K562 (cell line): Measurements from ENCODE around the gene CD36. TPM values are rescaled to one million over a fixed set of nuclear protein-coding genes. Genes with fewer than 3 reads are reported as not detected.
A peak's percentile ranks its signal among the peaks of the same experiment; 100 is the strongest.

Experiments used
- ATAC-seq: fragments of 200-7000 bp; cut with Tn5 transposase; 3 replicates; pipeline ENCODE4 v1.9.1; 2020; ENCODE audit warnings: moderate library complexity
- BruUV-seq: library from RNA; stranded (reverse); fragments of 400-500 nt; replicated peaks from 2 replicates; lab custom pipeline; 2021; lab: Mats Ljungman, UMichigan
- CTCF ChIA-PET: fragments of 300-600 bp; formaldehyde crosslinking; extraction: SDS; loops from one replicate; lab custom pipeline; 2021; ENCODE audit warnings: low intra/inter-chr PET ratio; lab: Yijun Ruan, JAX
- POLR2A ChIA-PET: fragments of 300-600, 350-650 bp; sonication (Branson Sonifier 250); formaldehyde crosslinking; extraction: SDS; loops from one replicate; lab custom pipeline; 2021; ENCODE audit warnings: antibody characterized with exemption, inconsistent platforms; lab: Yijun Ruan, JAX
- DNase-seq, 4 experiments: peaks; one replicate each; pipeline versions ENCODE4 v3.0.0 to v3.0.0-alpha.2; 2011 to 2018; ENCODE audit warnings: low spot score in 3 of 4, mixed read lengths in 3 of 4; ENCODE audit errors: extremely low read depth in 1 of 4
- FAIRE-seq: peaks from 2 replicates; lab custom pipeline; 2011; peaks lifted over from hg19 to GRCh38; lab: Jason Lieb, UNC
- H2AFZ ChIP-seq: 2 replicates; pipeline ENCODE4 v1.6.0; 2011; ENCODE audit warnings: low read depth, low read length, control low read depth, inconsistent platforms
- H3K27ac ChIP-seq: fragments of 200-600 bp; 3 replicates; pipeline ENCODE4 v1.8.0; 2011; ENCODE audit warnings: low read depth, mild to moderate bottlenecking, control low read depth, inconsistent platforms, low read length, moderate library complexity, mixed read lengths; ENCODE audit errors: extremely low read depth
- H3K27me3 ChIP-seq, 2 experiments: fragments of 300-600 bp in 1 of 2; 2 replicates in 1 of 2; 3 replicates in 1 of 2; pipeline versions ENCODE4 v1.6.0 to v1.8.0; 2011; ENCODE audit warnings: inconsistent platforms in 2 of 2, low read length in 2 of 2, mild to moderate bottlenecking in 1 of 2, mixed read lengths in 1 of 2, moderate library complexity in 1 of 2; ENCODE audit not compliant: control insufficient read depth in 2 of 2, insufficient read depth in 2 of 2
- H3K36me3 ChIP-seq: fragments of 300-600 bp; 3 replicates; pipeline ENCODE4 v1.8.0; 2011; ENCODE audit warnings: mild to moderate bottlenecking, low read length, inconsistent platforms; ENCODE audit not compliant: control insufficient read depth, insufficient read depth
- H3K4me1 ChIP-seq, 2 experiments: fragments of 200-600 bp in 1 of 2; replicated peaks in 1 of 2; 2 replicates in 1 of 2; 3 replicates in 1 of 2; pipeline versions ENCODE4 v1.5.1 to v1.8.0; 2011; ENCODE audit warnings: inconsistent platforms in 2 of 2, low read length in 2 of 2, mild to moderate bottlenecking in 1 of 2, mixed read lengths in 1 of 2, moderate library complexity in 1 of 2; ENCODE audit not compliant: control insufficient read depth in 2 of 2, insufficient read depth in 2 of 2
- H3K4me2 ChIP-seq: 2 replicates; pipeline ENCODE4 v1.6.1; 2011; ENCODE audit warnings: low read length, control low read depth, inconsistent platforms, mixed read lengths; ENCODE audit not compliant: insufficient read depth
- H3K4me3 ChIP-seq: fragments of 200-600 bp; sonication (generic), shearing (Covaris generic); 2 replicates; pipeline ENCODE4 v1.5.1; 2016; ENCODE audit warnings: control low read depth, inconsistent platforms
- H3K79me2 ChIP-seq: fragments of 200-600 bp; 3 replicates; pipeline ENCODE4 v1.8.0; 2011; ENCODE audit warnings: low read length, inconsistent platforms; ENCODE audit not compliant: control insufficient read depth, insufficient read depth
- H3K9ac ChIP-seq, 2 experiments: 2 replicates each; pipeline versions ENCODE4 v1.6.0 to v1.6.1; 2011; ENCODE audit warnings: low read depth in 2 of 2, low read length in 2 of 2, control low read depth in 1 of 2, inconsistent platforms in 1 of 2, mild to moderate bottlenecking in 1 of 2, mixed read lengths in 1 of 2; ENCODE audit not compliant: insufficient read depth in 1 of 2
- H3K9me1 ChIP-seq: one replicate; pipeline ENCODE4 v1.6.0; 2011; ENCODE audit warnings: inconsistent platforms, mild to moderate bottlenecking, low read length, moderate library complexity; ENCODE audit not compliant: control insufficient read depth, insufficient read depth
- H3K9me3 ChIP-seq: replicated peaks from 2 replicates; pipeline ENCODE4 v1.5.1; 2011; ENCODE audit warnings: low read depth, low read length, inconsistent platforms; ENCODE audit not compliant: control insufficient read depth, insufficient read depth
- H4K20me1 ChIP-seq: replicated peaks from 2 replicates; pipeline ENCODE4 v1.6.1; 2011; ENCODE audit warnings: low read length, inconsistent platforms, mixed read lengths; ENCODE audit not compliant: control insufficient read depth, insufficient read depth
- DEAF1 ChIP-seq: fragments of 450-650 bp; formaldehyde crosslinking; IDR thresholded peaks from 2 replicates; pipeline ENCODE4 v1.4.0; 2020; ENCODE audit warnings: mild to moderate bottlenecking, moderate library complexity
- GMEB1 ChIP-seq: fragments of 250-450 bp; sonication (Bioruptor Pico); IDR thresholded peaks from 2 replicates; pipeline ENCODE4 v1.4.0; 2020; ENCODE audit warnings: mild to moderate bottlenecking
- NFE2 ChIP-seq: IDR thresholded peaks from 2 replicates; pipeline ENCODE4 v1.6.1; 2014; ENCODE audit warnings: antibody characterized with exemption, low read depth
- PHTF2 ChIP-seq: fragments of 250-450 bp; sonication (Bioruptor Pico); IDR thresholded peaks from 2 replicates; pipeline ENCODE4 v1.5.0; 2021; ENCODE audit warnings: mild to moderate bottlenecking
- REST ChIP-seq, 2 experiments: fragments of 450-650 bp; formaldehyde crosslinking in 1 of 2; IDR thresholded peaks; 2 replicates each; pipeline versions ENCODE4 v1.4.0 to v1.6.1; 2014 to 2020; ENCODE audit warnings: mild to moderate bottlenecking in 2 of 2, borderline replicate concordance in 1 of 2, low read depth in 1 of 2
- TOE1 ChIP-seq, 2 experiments: fragments of 450-650 bp in 1 of 2; sonication (generic) in 1 of 2; formaldehyde crosslinking in 1 of 2; IDR thresholded peaks; 2 replicates each; pipeline versions ENCODE4 v1.7.1 to v1.8.0; 2016 to 2022; ENCODE audit warnings: borderline replicate concordance in 2 of 2, mild to moderate bottlenecking in 2 of 2, antibody characterized with exemption in 1 of 2, inconsistent platforms in 1 of 2, low read depth in 1 of 2, missing genetic modification reagents in 1 of 2, moderate library complexity in 1 of 2
- ZBTB26 ChIP-seq: fragments of 450-650 bp; formaldehyde crosslinking; IDR thresholded peaks from 2 replicates; pipeline ENCODE4 v1.4.0; 2022; ENCODE audit warnings: missing genetic modification characterization
- WGBS: fragments of 100-300 bp; shearing (Covaris generic); methylation state at CpG from one replicate; pipeline ENCODE4 v1.1.6; 2016; ENCODE audit warnings: low coverage, mixed read lengths; ENCODE audit not compliant: insufficient coverage; ENCODE audit errors: missing lambda C conversion rate; 5-methylcytosine and 5-hydroxymethylcytosine counted together
- in situ Hi-C: fragments of 300-500 bp; cut with MboI; formaldehyde crosslinking; loops from 4 replicates; pipeline ENCODE4 v1.15.0; 2018; ENCODE audit warnings: inconsistent platforms, mixed read lengths
- intact Hi-C: fragments of 100-400 bp; cut with micrococcal nuclease; formaldehyde crosslinking; loops from 2 replicates; pipeline ENCODE4 v1.14.2; 2022
- polyA plus RNA-seq, 8 experiments: library from polyadenylated mRNA; depleted of rRNA in 4 of 8; stranded (reverse) in 5 of 8; unstranded in 3 of 8; fragments of >200 nt; fragmentation: Nextera tagmentation in 2 of 8; fragmentation: Illumina TruSeq in 1 of 8; extraction: Ambion mirVana in 2 of 8; extraction: Trizol in 1 of 8; gene quantifications; 2 replicates each; pipeline versions ENCODE4 v1.2.1 to v1.2.3, GENCODE V29; 2011 to 2014; ENCODE audit warnings: inconsistent platforms in 1 of 8, missing spikeins in 1 of 8
- total RNA-seq, 7 experiments: library from RNA; depleted of rRNA in 6 of 7; stranded (reverse); fragments of >200 nt in 6 of 7; fragmentation: Illumina TruSeq in 2 of 7; extraction: Trizol in 2 of 7; gene quantifications; 2 replicates each; pipeline versions ENCODE4 v1.2.1 to v1.2.3, GENCODE V29; 2011 to 2021; ENCODE audit warnings: low replicate concordance in 1 of 7

Gene CD36
- total and polyA plus RNA-seq, 9 of the 15 experiments (the other 6 are each of a cell fraction or from before 2014, with no cell fraction given): 0.09 to 4.0 (median 0.42) TPM

- no peaks in the 10 kb centered on the region for H3K9me3 ChIP-seq
- H3K27me3 ChIP-seq: no peaks in the 10 kb centered on the region
- no peak overlapping the region for H3K4me3 ChIP-seq
- ChIA-PET CTCF (interaction anchor here (0.7 to 1.4 kb wide), 4 partner anchors 558 to 771 kb away, joined by 3 to 11 read pairs (median 5); no protein-coding TSS in a partner anchor), POLR2A (no interaction called here)
- FAIRE-seq (peak; percentile 55), ATAC-seq (peak; percentile 75), DNase-seq (peak; percentile 22 to 54 (median 24))
- H3K27ac ChIP-seq: no peak overlapping the region
- intact Hi-C loops (loop anchor here (2.0 to 10.0 kb wide), 3 partner anchors 216 to 772 kb away; partner anchors contain the start of gene SEMA3C), in situ Hi-C loops (loop anchor here (10.0 kb wide), 1 partner anchor 776 kb away; no protein-coding TSS in a partner anchor)
- no peaks in the 10 kb centered on the region for H3K36me3 ChIP-seq
- BruUV-seq: no TSS peak
- no peaks in the 10 kb centered on the region for H3K4me1 ChIP-seq
- no peaks in the 10 kb centered on the region for H4K20me1 ChIP-seq
- no peaks in the 10 kb centered on the region for H3K9me1 ChIP-seq
- no peak overlapping the region for H3K9ac ChIP-seq
- WGBS: 10% methylated on average over 5 of the region's 5 CpGs
- no peaks in the 10 kb centered on the region for H3K79me2 ChIP-seq
- no peak overlapping the region for H2AFZ ChIP-seq
- H3K4me2 ChIP-seq: no peak overlapping the region
- TF ChIP-seq ZBTB26 (CRISPR knock-in tag) (no peak), DEAF1 (CRISPR knock-in tag) (peak; percentile 41), REST (IDR thresholded peaks at IDR 0.05; ENCODE audit: borderline replicate concordance) (peak; percentile 67; the same call in 1 of the 2 replicates), REST (CRISPR knock-in tag; IDR thresholded peaks at IDR 0.05; ENCODE audit: low read depth) (no peak), NFE2 (peak; percentile 60), TOE1 (IDR thresholded peaks at IDR 0.05; ENCODE audit: borderline replicate concordance) (no peak), TOE1 (CRISPR knock-in tag; IDR thresholded peaks at IDR 0.05; ENCODE audit: borderline replicate concordance, low read depth) (no peak), PHTF2 (CRISPR knock-in tag) (no peak), GMEB1 (CRISPR knock-in tag) (no peak)
Measured at GRCh38 chr7:80699045-80699638, 60.7 kb downstream of the CD36 start.
